Activated CD4-positive, alpha-beta T cell treated with anti-CD3 and anti-CD28 coated beads, Interleukin-2, Interleukin-4, amounts not matched to agents 100 ng/mL and 50 ng/mL, durations not matched to agents 16 hours and 8 hours (primary cell): ENCODE measurements around the gene ABHD3.
A peak's percentile ranks its signal among the peaks of the same experiment; 100 is the strongest.
"Not testable (repeated sequence)": the region's sequence is repeated elsewhere in the genome, so short reads cannot be mapped to it uniquely, and the experiment has no call there.

Experiments
- DNase-seq: peaks from one replicate; pipeline ENCODE4 v3.0.0-alpha.2; 2020; ENCODE audit warnings: low spot score

The ABHD3 gene, protein sequence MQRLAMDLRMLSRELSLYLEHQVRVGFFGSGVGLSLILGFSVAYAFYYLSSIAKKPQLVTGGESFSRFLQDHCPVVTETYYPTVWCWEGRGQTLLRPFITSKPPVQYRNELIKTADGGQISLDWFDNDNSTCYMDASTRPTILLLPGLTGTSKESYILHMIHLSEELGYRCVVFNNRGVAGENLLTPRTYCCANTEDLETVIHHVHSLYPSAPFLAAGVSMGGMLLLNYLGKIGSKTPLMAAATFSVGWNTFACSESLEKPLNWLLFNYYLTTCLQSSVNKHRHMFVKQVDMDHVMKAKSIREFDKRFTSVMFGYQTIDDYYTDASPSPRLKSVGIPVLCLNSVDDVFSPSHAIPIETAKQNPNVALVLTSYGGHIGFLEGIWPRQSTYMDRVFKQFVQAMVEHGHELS

DNA sequence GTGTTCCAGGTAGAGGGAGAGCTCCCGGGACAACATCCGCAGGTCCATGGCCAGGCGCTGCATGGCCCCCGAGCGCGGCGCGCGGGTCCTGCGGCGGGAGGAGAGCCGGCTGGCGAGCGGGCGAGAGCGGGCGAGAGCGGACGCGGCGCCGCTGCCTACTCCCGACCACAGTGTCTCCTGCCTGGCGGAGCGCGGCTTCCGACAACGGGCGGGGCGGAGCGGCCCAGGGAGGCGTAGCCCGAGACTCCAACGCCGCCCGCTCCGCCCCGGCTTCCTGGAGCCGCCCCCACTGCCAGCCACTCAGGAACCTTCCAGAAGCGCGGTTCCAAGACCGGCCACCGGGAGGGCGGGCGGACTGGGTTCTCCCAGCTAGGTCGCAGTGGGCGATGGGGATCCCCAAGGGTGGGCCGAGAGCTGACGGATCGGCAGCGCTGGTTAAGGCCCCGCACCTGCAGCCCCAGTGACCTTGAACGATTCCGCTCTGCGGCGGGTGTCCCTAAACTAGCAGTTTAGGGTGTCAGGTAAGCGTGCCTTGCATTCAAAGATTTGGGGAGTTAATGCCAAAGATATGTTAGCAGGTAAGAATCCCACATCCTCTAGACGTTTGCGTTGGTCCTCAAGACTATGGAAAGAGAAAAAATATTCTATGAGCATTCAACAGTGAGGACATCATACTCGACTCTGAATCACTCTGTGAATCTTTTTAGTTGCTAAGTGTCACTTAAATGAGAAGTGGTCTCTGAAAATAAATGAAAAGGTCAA is at the start of gene ABHD3:
Gene ABHD3 (minus strand): TSS at position 172 of the 762 bp plus-strand sequence. CDS start 109 bp downstream, at position 63.
- DNase-seq, result peak; percentile 92

DNA sequence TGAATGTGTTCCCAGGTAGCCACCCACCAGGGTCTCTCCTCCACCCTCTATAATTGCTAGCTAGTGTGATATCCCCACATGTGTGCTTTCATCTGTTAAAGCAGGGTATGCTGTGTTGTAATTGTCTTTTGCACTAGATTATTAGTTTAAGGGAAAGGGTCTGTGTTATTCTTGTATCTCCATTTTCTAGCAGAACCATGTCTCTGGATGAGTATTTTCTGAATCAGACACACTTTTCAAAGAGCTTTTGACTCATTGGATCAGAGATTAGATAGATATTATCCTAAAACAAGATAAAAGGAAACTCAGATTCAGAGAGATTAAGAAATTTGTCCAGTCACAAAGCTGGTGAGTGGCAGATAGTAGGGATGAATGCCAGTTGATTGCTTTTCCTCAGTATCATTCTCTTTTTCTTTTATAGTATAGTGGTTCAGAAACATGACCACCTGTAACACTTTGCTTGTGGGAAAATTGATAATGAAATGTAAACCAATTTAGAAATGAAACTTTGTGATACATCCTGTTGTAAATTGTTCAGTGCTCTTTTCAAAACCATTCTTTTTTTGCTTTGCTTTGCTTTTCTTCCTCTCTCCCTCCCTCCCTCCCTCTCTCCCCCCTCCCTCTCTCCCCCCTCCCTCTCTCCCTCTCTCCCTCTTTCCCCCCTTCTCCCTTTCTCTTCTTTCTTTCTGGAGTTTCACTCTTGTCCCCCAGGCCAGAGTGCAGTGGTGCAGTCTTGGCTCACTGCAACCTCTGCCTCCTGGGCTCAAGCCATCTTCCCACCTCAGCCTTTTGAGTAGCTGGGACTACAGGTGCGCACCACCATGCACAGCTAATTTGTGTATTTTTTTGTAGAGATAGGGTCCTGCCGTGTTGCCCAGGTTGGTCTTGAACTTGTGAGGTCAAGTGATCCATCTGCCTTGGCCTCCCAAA is 43.5 kb upstream of the ABHD3 start:
- DNase-seq, result no peak

DNA sequence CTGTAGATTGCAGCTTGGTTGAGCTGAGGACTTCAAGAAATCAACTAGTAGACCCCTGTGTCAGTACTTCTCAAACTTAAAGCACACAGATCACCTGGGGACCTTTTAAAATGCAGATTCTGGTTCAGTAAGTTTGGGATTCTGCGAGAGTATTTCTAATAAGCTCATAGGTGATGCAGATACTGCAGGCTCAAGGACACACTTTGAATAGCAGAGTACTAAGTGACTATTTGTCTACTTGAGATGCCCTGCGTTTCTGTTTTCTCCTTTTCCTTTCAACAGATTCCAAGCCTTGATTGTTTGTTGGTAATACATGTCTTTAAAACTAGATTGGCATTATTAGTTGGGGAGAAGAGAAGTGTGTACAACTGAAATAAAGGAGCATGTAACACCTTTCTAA is 42.7 kb upstream of the ABHD3 start:
- DNase-seq, result no peak

DNA sequence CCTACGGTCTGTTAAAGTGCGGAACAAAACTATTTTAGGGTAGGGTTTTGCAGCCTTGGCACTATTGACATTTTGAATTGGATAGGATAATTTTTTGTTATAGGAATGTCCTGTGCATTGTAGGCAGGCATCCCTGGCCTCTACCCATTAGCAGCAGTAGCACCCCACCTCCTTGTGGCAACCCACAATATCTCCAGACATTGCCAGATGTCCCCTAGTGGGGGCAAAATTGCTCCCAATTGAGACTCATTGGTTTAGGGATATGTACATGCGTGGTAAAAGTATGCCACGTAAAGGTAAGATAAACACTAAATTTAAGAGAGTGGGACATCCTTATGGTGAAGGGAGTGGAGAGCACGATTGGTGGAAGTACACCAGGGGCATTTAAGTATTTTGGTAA is 40.7 kb upstream of the ABHD3 start:
- DNase-seq, result no peak

DNA sequence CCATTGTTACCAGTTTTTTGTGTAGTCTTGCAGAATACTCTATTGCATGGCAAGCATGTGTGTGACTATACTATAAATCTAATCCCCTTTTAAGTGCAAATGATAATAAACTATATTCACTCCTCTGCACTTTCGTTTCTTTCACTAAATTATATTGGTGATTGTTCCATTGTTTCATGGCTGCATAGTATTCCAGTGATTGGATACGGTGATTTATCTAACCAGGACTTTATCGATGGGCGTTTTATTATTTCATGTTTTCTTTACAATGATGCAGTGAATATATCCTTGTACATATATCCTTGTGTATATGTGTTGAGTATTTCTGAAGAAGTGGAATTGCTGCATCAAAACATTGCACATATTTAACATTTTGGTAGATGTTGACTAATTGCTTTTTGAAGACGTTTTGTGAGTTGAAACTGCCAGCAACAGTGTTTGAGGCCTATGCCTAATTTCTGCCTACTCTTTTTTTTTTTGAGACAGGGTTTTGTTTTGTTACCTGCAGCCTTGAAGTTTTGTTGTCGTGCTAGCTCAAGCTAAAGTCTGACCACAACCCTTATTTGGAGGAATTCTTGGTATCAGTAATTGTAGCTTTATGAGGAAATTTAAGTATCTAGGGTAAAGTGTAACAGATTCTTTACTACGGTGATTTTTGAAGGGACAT is 38.7 kb upstream of the ABHD3 start:
- peak; percentile 48 for DNase-seq

DNA sequence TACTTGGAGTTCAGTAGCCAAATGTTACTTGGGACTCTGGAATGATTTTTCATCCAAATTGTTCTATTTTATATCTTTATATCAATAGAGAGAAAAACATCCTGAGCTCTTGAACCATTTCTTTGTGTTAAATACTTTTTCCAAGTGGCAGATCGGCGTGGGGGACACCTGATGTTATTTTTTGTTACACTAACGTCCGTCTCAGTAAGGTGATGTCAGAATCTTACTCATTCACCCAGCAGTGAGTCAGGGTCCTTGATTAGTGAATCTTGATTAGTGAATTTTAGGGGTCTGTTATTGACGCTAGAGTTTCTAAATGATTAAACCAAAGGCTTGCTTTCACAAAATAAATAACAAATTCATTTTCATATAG is 37.7 kb upstream of the ABHD3 start:
- DNase-seq, result peak; percentile 28

DNA sequence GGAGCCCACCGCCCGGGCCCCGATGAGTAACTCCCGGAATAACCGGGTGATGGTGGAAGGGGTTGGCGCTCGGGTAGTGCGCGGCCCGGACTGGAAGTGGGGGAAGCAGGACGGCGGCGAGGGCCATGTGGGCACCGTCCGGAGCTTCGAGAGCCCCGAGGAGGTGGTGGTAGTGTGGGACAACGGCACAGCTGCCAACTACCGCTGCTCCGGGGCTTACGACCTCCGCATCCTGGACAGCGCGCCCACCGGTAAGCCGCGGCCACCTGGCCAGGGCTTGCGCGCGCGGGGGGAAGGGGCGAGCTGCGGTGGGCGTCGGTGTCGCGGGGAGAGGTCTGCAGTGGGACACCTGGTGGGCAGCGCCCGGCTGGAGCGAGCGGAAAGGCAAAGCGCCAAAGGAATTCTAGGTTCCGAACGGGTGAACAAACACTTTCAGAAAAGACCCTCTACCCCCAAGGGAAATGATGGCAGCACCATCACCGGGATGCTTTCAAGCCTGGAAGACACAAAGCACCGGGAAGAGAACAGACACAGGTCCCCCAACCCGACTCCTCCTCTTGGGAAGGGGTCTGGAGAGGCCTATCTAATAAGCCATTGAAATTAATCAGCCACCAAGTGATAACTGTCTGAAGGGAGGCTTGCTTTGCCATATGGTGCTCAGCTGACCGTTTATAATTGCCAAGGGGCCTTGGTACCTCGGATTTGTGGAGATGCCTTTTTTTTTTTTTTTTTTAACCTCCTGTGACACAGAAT is 37.2 kb upstream of the ABHD3 start:
- DNase-seq, result peak; percentile 25

DNA sequence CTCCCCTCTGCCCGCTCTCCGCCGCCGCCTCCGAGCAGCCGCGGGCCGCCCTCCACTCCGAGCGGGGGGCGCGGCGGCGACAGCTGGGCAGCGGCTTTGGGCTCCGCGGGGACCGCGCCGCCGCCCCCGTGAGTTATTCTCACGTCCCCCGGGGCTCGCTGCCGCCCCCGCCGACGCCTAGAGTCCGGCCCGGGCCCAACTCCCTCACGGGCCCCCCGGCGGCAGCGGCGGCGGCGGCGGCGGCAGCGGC is 36.7 kb upstream of the ABHD3 start:
- no peak for DNase-seq

DNA sequence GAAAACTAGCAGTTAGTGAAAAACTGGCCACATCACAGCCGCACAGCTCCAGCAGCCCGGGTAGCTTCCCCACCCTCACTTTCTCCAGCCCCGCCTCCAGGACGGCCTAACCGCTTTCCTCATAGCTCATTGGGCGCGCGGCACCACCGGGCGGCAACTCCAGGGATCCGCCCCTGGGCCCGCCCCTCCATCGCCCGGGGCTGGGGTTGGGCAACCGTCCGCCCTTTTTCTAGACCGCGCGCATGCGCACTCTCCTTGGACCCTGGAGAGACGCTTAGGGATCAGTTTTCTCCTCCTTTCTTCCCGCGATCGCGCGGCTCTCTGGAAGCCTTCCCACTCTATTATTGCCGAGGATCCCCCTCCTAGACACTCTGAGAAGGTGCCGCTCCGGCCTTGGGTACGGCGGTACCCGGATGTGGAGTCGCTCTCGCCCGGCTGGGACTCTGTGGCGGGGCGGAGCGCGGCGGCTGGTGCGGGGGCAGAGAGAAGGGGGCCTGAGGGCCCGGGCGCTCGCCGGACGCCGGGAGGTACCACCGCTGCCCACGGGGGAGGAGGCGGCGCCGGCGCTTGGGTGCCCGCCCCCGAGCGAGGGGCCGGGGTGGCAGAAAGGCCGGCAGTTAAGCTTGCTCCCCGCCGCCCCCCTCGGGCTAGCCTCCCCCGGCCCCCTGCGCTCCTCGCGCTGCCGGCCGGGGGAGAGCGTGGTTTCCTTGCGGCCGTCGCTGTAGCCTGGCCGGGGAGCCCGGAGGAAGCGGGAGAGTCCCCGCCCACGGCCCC is 36.2 kb upstream of the ABHD3 start, which contains the start of gene MIB1:
Gene MIB1 (plus strand): TSS at position 255 of the 774 bp plus-strand sequence. CDS start 792 bp downstream, outside the sequence.
- peak; percentile 97 for DNase-seq

DNA sequence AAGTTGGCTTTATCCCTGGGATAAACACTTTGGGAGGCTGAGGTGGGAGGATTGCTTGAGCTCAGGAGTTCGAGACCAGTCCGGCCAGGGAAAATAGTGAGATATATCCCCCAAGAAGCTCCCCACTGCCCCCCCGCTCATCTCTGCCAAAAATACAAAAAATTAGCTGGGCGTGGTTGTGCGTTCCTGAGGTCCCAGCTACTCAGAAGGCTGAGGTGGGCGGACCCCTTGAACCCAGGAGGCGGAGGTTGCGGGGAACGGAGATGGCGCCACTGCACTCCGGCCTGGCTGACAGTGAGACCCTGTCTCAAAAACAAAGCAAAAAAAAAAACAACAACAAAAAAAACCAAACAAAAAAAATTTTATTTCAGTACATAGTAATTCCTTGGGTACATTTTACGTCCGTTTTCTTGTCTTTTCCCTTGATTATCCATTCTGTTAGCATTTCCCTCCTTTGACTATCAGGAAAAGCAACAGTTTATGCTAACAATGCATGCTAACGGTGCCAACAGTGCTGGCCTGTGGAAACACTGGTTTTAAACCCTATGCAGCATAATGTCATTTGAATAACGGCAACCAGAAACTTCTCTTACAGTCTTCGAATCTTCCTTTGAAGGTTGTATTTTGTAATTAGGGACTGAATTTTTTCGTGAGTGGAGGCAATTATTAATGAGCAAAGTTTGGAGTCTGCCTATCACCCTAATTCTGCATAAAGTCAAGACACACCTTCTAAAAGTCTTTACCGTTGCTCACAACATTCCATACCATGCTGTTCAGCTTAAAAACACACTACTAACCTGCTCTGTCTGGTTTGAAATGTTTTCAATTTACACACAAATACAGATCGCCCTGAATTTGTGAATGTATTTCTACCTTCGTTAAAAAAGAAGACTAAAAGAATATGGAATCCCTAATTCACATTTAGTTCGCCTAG is 35.3 kb upstream of the ABHD3 start:
- DNase-seq, result no peak

DNA sequence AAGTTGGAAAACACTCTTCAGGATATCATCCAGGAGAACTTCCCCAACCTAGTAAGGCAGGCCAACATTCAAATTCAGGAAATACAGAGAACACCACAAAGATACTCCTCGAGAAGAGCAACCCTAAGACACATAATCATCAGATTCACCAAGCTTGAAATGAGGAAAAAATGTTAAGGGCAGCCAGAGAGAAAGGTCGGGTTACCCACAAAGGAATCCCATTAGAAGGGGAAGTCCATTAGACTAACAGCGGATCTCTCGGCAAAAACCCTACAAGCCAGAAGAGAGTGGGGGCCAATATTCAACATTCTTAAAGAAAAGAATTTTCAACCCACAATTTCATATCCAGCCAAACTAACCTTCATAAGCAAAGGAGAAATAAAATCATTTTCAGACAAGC is 32.4 kb upstream of the ABHD3 start:
- DNase-seq, result not testable (repeated sequence)

DNA sequence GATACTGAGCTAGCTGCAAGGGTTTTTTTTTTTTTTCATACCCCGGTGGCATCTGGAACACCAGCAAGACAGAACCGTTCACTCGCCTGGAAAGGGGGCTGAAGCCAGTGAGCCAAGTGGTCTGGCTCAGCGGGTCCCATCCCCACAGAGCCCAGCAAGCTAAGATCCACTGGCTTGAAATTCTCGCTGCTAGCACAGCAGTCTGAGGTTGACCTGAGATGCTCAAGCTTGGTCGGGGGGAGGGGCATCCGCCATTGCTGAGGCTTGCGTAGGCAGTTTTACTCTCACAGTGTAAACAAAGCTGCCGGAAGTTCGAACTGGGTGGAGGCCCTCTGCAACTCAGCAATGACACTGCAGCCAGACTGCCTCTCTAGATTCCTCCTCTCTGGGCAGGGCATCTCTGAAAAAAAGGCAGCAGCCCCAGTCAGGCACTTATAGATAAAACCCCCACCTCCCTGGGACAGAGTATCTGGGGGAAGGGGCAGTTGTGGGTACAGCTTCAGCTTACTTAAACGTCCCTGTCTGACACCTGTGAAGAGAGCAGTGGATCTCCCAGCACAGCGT is 31.0 kb upstream of the ABHD3 start:
- no peak for DNase-seq

DNA sequence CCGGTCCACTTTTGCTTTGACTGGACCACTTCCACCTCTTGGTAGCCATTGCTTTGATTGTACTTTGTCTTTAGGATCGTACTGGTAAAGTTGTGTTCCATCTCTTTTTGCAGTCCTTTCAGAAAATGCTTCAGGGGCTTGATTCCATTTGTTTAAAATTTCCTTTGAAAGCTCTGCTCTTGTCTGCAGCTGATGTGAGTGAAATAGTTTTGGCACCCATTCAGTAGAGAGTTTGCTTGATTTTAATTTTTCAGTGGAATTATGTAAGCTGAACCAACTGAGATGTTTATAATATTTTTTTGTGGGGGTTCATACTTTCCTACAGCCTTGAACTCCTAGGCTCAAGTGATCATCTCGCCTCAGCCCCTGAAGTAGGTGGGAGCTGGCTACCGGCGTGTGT is 28.4 kb upstream of the ABHD3 start:
- no peak for DNase-seq

DNA sequence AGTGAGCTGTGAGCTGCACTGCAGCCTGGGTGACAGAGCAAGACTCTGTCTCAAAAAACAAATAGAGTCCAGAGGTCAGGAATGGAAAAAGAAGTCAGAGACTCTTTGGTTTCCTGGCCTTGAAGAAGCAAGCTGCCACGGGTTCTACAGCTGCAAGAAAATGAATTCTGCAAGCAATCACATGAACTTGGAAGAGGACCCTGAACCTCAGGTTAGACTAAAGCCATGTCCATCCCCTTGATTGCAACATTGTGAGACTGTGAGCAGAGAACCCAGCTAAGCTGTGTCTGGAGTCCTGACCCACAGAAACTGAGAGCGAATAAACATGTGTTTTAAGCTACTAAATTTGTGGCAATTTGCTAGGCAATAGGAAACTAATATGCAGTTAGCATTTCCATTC is 23.1 kb upstream of the ABHD3 start:
- DNase-seq, result no peak

DNA sequence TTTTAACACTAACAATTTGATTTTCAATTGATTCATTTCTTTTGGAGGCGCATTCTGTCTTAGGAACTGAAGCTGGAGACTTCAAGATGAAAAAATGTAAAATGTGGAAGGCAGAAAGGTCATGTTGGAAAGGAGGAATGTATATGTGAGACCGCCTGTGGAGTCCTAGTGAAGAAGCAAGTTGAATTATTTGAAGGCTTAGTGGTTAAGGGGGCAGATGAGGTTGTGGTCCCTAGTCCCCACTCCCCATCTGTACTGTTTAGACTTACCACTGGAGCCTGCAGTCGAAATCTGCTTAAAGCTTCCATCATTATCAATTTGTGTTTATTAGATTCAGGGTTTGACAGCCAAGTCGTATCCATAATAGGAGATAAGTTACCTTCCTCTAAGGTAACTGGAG is 20.6 kb upstream of the ABHD3 start:
- no peak for DNase-seq

DNA sequence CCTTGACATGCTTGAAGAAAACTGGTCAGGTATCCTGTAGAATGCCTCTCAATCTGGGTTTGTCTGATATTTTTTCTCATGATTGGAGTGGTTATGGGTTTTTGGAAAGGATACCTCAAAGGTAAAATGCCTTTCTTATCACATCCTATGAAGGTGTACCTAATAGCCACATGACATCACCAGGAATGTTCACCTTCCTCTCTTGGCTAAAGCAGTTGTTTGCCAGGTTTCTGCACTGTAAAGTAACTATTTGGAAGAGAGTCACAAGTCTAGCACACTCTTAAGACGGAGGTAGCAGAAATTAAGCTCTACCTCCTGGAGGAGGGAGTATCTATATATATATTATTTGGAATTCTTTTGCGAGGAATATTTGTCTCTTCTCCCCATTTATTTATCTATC is 18.1 kb upstream of the ABHD3 start:
- no peak for DNase-seq

DNA sequence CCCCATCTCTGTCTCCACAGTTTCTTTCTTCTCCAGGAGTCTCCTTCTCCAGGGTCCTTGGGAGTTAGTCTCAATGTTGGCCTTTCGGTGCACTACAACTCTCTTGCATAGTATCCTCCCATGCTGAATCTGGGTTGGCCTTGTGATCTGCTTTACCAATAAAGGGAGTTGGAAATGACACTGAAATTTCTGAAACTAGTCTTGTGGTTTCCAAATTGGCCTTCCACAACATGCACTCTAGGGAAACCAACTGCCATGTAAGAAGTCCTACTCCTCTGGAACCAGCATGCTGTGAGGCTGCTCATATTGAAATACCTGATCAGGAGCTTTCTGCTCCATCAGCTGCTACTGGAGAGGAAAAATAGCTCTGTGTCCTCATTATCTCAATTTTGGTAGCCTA is 9.9 kb upstream of the ABHD3 start:
- DNase-seq, result peak; percentile 61

DNA sequence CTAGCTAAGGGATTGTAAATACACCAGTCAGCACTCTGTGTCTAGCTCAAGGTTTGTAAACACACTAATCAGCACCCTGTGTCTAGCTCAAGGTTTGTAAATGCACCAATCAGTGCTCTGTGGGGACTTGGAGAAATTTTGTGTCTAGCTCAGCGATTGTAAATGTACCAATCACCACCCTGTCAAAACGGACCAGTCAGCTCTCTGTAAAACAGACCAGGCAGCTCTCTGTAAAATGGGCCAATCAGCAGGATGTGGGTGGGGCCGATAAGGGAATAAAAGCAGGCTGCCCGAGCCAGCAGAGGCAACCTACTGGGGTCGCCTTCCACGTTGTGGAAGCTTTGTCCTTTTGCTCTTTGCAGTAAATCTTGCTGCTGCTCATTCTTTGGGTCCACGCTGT is 2.6 kb upstream of the ABHD3 start:
- not testable (repeated sequence) for DNase-seq

DNA sequence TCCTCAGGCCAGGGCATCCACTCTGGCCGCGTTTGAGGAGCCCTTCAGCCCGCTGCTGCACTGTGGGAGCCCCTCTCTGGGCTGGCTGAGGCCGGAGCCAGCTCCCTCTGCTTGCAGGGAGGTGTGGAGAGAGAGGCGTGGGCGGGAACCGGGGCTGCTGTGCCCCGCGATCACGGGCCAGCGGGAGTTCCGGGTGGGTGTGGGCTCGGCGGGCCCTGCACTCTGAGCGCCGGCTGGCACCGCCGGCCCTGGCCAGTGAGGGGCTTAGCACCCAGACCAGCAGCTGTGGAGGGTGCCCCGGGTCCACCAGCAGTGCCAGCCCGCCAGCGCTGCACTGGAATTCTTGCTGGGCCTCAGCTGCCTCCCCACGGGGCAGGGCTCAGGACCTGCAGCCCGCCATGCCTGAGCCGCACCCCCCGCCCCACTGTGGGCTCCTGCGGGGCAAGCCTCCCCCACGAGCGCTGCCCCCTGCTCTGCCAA is 1.9 kb upstream of the ABHD3 start:
- no peak for DNase-seq
